T-helper 2 cell treated with Interferon-gamma antibody and Interleukin-4, amounts not matched to agents 5 μg/mL and 100 μg/mL, for 36 hours (primary cell): Measurements from ENCODE around the gene NAPA.

Source experiments
- DNase-seq: peaks from one replicate; pipeline ENCODE4 v3.0.0; 2021; ENCODE audit warnings: low spot score
- H3K27ac Mint-ChIP-seq: one replicate; pipeline ENCODE4 v1.8.0; 2021; ENCODE audit warnings: mild to moderate bottlenecking, mixed read lengths
- H3K27me3 Mint-ChIP-seq: one replicate; pipeline ENCODE4 v1.8.0; 2021; ENCODE audit warnings: low read depth, mixed read lengths
- H3K36me3 Mint-ChIP-seq: one replicate; pipeline ENCODE4 v1.8.0; 2021; ENCODE audit warnings: low read depth, mixed read lengths
- H3K4me1 Mint-ChIP-seq: one replicate; pipeline ENCODE4 v1.8.0; 2021; ENCODE audit warnings: low read depth, mixed read lengths
- H3K4me3 Mint-ChIP-seq: one replicate; pipeline ENCODE4 v1.8.0; 2022; ENCODE audit warnings: mild to moderate bottlenecking, moderate library complexity, mixed read lengths
- H3K9me3 Mint-ChIP-seq: one replicate; pipeline ENCODE4 v1.8.0; 2021; ENCODE audit warnings: mixed read lengths

Gene NAPA

DNA sequence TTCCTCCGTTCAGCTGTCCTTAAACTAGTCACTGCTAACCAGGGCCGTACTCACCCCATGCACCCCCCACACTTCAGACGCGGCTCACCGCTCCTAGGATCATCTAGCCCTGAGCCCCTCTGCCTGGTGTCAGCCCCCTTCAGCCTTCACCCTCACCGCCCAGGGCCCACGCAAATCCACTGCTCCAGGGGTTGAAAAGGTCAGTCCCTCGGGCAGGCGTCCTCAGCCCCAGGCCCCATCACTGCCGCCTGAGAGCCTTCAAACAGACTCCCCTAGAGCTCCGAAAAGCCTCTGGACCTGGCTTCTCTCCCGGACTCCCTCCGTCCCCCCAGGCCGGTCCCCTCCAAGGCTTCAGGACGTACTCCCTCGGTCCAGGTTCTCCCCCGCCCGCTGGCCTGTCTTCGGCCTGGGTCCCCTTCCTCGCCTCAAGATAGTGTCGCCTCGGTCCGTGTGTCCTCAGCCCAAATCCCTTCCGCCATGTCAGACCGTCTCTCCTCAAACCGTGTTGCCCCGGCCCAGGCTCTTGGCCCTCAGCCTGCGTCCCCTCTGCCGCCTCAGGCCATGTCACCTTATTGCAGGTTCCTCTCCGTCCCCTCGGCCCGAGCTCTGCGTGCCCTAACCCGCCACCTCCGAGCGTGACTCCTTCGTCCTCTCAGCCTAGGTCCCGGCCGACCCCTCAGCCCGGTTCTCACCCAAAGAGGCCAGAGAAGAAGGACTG, 553 bp downstream of the NAPA start:
- no peak for DNase-seq
- Mint-ChIP-seq H3K4me1 (peaks cover 50% of the 10 kb centered on the region), H3K9me3 (no peaks in the 10 kb centered on the region), H3K27me3 (no peaks in the 10 kb centered on the region), H3K4me3 (peak overlapping the region; percentile 98), H3K36me3 (peaks cover 6% of the 10 kb centered on the region), H3K27ac (peak overlapping the region; percentile 98)

DNA sequence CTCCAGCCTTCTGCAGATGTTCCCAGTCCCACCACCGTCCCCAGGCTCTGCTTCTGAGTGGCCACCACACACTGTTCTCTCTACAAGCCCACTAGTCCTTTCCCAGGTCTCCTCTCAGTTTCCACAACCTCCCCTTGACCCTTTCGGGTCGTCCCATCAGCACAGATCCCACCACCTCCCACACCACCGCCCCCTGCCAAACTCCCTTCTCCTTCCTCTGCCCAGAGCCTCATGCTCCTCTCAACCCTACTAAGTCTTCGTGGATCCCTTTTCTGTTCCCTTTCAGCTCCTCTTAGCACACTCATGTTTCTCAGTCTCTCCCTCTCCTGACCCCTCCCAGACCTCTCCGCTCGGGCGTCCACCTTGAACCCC, 1.9 kb downstream of the NAPA start:
- Mint-ChIP-seq H3K4me1 (peaks cover 39% of the 10 kb centered on the region), H3K27me3 (no peaks in the 10 kb centered on the region)

DNA sequence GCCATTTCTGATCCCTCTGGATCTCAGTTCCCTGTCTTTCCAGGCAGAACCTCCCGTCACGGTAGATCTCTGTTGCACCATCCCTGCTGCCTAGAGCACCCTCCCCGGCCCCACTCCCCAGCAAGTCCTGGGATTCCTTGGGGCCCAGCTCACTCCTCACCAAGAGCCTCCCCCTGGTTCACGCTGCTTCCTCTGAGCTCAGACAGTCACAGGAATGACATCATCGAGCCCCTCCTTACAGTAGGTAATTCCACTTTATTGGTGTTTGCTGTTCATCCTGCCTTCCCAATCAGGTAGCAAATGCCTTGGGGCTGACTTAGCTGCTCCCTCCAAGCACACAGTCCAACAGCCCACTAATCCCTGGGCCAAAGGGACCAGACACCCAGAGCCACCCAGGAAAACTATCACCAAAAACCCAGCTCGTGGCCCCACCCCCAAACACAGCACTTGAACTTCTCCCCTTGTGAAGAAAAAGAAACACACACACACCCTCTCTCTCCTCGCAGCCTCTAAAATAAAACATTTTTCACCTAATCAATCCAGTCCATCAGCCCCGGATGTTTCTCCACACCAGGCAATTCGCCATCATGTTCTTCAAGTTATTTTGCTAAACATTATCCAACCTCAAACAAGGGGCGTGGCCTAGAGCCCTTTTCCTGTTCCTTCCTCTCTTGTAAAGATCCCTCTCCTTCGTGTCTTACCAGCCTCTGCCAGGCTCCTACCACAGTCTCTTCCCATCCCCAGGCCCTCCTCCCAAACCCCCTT, 2.5 kb downstream of the NAPA start:
- peaks cover 35% of the 10 kb centered on the region for H3K4me1 Mint-ChIP-seq
- DNase-seq = no peak
- peak overlapping the region; percentile 77 for H3K27ac Mint-ChIP-seq
- H3K4me3 Mint-ChIP-seq = peak overlapping the region; percentile 98
- H3K27me3 Mint-ChIP-seq = no peaks in the 10 kb centered on the region
- H3K36me3 Mint-ChIP-seq = peaks cover 6% of the 10 kb centered on the region
- H3K9me3 Mint-ChIP-seq = no peaks in the 10 kb centered on the region

More for the DNA sequence above, 1.9 kb downstream of the NAPA start:
- no peak for DNase-seq
- no peaks in the 10 kb centered on the region for H3K9me3 Mint-ChIP-seq
- H3K27ac Mint-ChIP-seq = peak overlapping the region; percentile 77
- H3K4me3 Mint-ChIP-seq = peak overlapping the region; percentile 98
- H3K36me3 Mint-ChIP-seq = peaks cover 6% of the 10 kb centered on the region

DNA sequence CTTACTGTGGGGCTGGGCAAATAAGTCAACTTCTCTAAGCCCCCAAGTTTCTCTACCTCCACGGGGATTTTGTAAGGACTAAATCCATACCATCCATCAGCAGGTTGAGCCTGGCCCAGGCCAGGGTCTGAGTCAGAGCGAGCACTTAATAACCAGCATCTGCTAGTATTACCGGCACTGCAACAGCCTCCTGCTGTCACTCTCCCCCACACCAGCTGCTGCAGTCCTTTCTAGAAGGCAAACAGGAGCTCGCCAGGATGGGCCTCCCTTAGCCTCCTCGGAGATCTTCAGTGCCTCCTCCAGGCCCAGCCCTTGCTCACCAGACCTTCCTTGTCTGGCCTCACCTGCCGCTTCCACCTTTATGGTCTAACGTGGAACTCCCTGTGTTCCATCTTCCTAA, 3.2 kb downstream of the NAPA start:
- Mint-ChIP-seq H3K27me3 (no peaks in the 10 kb centered on the region), H3K4me1 (peaks cover 29% of the 10 kb centered on the region), H3K36me3 (peaks cover 6% of the 10 kb centered on the region), H3K27ac (peak overlapping the region; percentile 77), H3K9me3 (no peaks in the 10 kb centered on the region), H3K4me3 (peak overlapping the region; percentile 98)
- no peak for DNase-seq

DNA sequence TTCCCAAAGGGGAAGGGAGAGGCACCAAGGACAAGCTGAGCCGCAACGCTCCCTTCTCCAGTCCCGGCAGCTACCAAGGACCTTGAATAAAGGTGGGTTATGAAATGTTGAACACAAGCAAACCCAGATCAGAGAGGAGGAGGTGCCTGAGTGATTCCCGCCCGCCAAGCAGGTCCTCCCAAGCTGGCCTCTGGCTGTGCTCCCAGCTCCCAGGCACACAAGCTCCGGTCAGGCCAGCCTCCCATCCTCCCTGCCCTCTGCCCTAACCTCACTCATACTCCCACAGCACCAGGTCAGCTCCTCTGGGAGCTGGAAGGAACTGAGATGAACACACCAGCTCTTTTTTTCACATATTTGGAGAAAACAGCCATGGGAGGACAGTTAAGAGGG, 3.7 kb downstream of the NAPA start:
- no peaks in the 10 kb centered on the region for H3K9me3 Mint-ChIP-seq
- H3K4me1 Mint-ChIP-seq = peaks cover 23% of the 10 kb centered on the region
- DNase-seq = no peak
- no peak overlapping the region for H3K27ac Mint-ChIP-seq
- peaks cover 6% of the 10 kb centered on the region for H3K36me3 Mint-ChIP-seq
- H3K27me3 Mint-ChIP-seq = no peaks in the 10 kb centered on the region
- H3K4me3 Mint-ChIP-seq = no peak overlapping the region

DNA sequence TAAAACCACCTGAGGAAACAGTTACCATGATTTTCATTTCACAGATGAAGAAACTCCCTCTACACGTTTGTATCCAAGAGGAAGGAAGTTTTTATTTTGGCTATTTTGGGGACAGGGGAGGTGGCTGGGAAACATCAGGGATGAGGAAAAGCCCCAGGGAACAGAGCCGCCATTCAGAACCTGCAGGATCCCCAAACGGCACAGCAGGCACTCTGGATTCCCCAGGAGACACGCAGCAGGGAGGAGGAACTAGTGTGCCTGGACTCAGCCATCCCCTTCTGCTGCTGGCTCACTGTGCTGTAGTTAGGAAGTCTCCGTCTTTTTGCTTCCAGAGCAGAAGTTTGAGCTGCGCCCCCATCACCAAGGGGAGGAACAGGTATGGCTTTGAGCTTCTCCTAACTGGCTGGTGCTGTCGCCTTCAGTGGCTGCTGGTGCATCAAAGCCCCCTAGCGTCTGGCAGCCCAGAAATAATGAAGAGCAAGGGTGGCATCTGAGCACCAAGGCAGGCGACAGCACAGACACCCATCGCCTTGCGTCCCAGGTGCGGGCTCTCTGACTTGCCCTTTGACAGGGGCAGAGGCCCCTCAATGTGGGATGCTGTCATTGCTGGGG, 4.2 kb downstream of the NAPA start:
- no peak for DNase-seq
- Mint-ChIP-seq H3K9me3 (no peaks in the 10 kb centered on the region), H3K36me3 (peaks cover 6% of the 10 kb centered on the region), H3K4me3 (no peak overlapping the region), H3K27me3 (no peaks in the 10 kb centered on the region), H3K27ac (peak overlapping the region; percentile 11), H3K4me1 (peaks cover 21% of the 10 kb centered on the region)

DNA sequence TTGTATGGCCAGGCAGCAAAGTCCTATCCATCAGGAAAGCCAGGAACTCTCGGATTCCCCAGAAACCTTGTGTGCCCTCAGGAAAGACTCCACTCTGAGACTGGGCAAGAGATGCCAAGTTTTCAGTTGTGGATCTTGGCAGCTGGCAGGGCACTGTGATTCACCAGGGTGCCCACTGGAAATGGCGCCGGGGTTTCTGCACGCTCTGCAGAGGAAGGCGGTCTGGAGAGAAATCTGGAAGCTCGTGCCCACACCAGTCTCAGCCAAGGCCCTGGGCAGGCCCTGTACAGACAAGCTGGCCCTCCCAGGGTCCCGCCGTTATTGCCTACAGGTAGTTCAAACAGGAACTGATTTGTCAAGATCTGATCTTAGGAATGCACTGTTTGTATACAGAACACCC, 4.9 kb downstream of the NAPA start:
- peak overlapping the region; percentile 11 for H3K27ac Mint-ChIP-seq
- DNase-seq = no peak
- no peaks in the 10 kb centered on the region for H3K27me3 Mint-ChIP-seq
- H3K4me3 Mint-ChIP-seq = no peak overlapping the region
- no peaks in the 10 kb centered on the region for H3K9me3 Mint-ChIP-seq
- H3K4me1 Mint-ChIP-seq = peaks cover 21% of the 10 kb centered on the region
- H3K36me3 Mint-ChIP-seq = peaks cover 6% of the 10 kb centered on the region

DNA sequence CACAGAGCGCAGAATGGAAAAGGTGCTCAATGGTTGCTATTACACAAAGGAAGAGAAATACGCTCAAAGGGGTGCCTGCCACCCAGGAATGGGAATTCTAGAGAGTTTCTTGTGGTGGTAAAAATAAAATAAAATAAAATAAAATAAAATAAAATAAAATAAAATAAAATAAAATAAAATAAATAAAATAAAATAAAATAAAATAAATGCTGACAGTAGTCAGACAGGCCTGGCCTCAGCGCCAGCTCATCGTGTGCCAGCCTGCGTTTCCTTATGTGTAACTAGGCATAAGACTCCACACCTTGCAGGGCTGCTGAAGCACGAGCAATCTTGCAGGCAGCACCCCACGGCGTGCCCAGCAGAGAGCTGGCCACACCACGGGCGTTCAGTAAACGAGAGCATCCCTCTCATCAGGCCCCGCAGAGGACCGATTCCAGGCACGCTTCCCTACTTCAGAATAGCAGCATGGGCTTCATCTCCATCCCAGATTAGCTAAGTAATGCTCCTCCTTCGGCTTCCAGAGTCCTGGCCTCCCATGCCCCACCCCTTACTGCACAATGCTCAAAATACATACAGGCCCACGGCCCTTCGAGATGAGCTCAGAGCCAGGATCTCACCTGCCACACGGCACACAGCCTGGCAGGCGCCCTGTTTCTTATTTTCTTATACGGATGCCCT, 5.6 kb downstream of the NAPA start:
- peaks cover 2% of the 10 kb centered on the region for H3K36me3 Mint-ChIP-seq
- H3K4me1 Mint-ChIP-seq = peaks cover 21% of the 10 kb centered on the region
- no peak overlapping the region for H3K4me3 Mint-ChIP-seq
- no peak for DNase-seq
- no peaks in the 10 kb centered on the region for H3K27me3 Mint-ChIP-seq
- no peak overlapping the region for H3K27ac Mint-ChIP-seq
- no peaks in the 10 kb centered on the region for H3K9me3 Mint-ChIP-seq

DNA sequence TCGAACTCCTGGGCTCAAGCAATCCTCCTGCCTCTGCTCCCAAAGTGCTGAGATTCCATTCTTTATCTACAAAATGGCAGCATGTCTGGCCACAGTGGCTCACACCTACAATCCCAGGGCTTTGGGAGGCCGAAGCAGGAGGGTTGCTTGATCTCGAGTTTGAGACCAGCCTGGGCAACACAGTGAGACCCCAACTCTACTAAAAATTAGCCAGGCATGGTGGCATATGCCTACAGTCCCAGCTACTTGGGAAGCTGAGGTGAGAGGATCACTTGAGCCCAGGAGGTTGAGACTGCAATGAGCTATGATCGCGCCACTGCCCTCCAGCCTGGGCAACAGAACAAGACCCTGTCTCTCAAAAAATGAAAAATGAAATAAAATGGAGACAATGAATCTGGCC, 6.1 kb downstream of the NAPA start:
- Mint-ChIP-seq H3K36me3 (peaks cover 2% of the 10 kb centered on the region), H3K27ac (no peak overlapping the region), H3K4me1 (peaks cover 19% of the 10 kb centered on the region), H3K9me3 (no peaks in the 10 kb centered on the region), H3K27me3 (no peaks in the 10 kb centered on the region), H3K4me3 (no peak overlapping the region)
- no peak for DNase-seq

DNA sequence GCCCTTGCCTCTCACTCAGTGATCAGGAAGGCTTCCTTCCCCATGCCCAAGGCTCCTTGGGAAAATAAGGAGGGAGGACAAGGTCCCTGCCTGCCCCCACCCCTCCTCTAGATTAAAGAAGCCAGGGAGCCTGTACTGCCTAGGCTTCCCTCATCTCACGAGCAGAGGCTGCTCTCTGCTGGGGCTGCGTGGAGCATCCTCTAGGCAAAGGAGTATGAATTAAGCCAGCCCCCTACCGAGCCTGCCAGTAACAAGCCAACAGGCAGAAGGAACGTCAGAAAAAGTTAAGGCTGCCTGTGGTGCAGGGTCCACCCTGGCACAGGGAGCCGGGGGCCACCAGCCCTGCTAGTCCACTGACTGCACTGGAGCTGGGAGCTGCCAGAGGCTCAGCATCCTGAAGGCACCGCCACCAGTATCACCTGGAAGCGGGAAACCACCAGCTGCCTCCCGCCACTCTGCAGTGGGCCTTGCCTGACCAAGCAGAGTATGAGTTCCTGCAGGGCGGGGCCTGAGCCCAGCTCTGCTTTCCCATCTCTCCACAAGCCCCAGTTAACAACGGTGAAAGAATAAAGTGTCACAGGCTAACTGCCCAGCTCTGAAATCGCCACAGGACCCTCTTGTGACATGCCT, 6.8 kb downstream of the NAPA start:
- Mint-ChIP-seq H3K27me3 (no peaks in the 10 kb centered on the region), H3K4me3 (no peak overlapping the region), H3K4me1 (peaks cover 13% of the 10 kb centered on the region), H3K9me3 (no peaks in the 10 kb centered on the region), H3K27ac (no peak overlapping the region), H3K36me3 (peaks cover 5% of the 10 kb centered on the region)
- no peak for DNase-seq

DNA sequence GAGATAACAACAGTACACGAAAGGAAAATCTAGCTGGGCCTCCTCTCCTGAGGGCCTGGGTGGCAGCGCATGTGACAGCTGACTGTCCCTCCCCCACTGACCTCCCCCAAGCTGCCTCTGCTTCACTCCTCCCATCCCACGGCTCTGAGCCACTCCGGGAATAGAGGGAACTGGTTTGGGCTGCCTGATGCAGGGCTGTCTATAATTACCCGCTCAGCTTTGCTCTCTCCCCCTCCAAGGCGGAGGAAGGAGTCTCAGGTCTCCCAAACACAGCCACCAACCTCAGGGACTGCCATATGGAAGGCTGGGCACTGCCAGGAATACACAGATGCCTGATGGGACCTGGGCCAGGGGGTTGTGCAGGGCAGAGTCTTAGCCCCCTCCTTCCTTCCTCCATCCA, 7.9 kb downstream of the NAPA start:
- peaks cover 6% of the 10 kb centered on the region for H3K36me3 Mint-ChIP-seq
- no peak overlapping the region for H3K4me3 Mint-ChIP-seq
- DNase-seq = no peak
- no peak overlapping the region for H3K27ac Mint-ChIP-seq
- no peaks in the 10 kb centered on the region for H3K9me3 Mint-ChIP-seq
- peaks cover 3% of the 10 kb centered on the region for H3K4me1 Mint-ChIP-seq
- no peaks in the 10 kb centered on the region for H3K27me3 Mint-ChIP-seq

DNA sequence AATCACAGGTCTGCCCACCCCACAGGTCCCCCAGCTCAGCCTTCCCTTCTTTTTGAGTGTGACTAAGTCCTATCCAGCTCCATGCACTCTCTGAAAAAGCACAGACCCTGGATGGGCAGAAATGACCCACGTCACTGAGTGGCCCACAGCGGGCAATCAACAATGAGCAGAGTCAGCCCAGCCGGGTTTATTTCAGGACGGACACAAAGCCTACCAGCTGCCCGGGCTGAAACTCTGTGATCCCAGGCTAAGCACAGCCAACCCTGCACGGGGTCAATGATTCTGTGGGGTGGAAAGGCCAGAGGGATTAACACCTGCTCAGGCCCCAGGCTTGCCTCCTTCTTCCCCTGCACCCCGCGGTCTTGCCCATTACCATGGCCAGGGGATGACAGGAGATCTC, 8.4 kb downstream of the NAPA start:
- no peak overlapping the region for H3K4me3 Mint-ChIP-seq
- no peak overlapping the region for H3K27ac Mint-ChIP-seq
- H3K27me3 Mint-ChIP-seq = no peaks in the 10 kb centered on the region

DNA sequence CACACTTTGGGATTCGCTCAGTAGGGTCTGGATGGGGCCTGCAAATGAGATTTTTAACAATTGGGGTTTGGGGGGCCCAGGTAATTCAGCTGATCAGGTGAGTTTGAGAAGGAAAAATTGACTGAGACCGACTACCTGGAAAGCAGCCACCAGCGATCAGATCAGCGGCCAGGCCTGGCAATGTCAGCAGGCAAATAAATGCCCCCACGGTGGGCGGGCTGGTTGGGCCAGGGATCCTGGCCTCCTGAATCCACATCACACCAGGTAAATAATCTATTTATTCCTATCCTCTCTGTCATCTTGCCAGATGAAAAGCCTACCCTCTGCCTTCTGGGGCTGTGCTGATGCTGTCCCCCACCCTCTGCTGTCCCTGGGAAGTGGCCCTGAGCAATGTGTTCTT, 9.4 kb downstream of the NAPA start:
- H3K27me3 Mint-ChIP-seq = no peaks in the 10 kb centered on the region
- no peak overlapping the region for H3K4me3 Mint-ChIP-seq
- no peak for DNase-seq
- no peaks in the 10 kb centered on the region for H3K9me3 Mint-ChIP-seq
- peaks cover 9% of the 10 kb centered on the region for H3K36me3 Mint-ChIP-seq
- H3K4me1 Mint-ChIP-seq = no peaks in the 10 kb centered on the region
- no peak overlapping the region for H3K27ac Mint-ChIP-seq

More for the DNA sequence above, 8.4 kb downstream of the NAPA start:
- H3K4me1 Mint-ChIP-seq = no peaks in the 10 kb centered on the region
- H3K36me3 Mint-ChIP-seq = peaks cover 9% of the 10 kb centered on the region
- no peaks in the 10 kb centered on the region for H3K9me3 Mint-ChIP-seq
- DNase-seq = no peak

DNA sequence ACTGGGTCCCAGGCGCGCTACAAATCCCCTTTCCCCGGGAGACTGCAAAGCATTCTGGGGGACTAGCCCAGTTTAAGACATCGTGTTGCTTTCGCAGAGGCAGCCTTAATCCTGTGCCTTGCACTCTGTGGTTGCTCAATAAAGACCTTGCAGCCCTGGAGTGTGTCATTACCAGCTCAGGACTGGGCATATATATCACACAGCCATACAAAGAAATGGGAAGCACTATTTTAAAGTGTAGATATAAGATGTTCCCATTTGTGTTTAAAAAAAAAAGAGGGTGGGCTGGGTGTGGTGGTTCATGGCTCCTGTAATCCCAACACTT, 11.1 kb downstream of the NAPA start:
- Mint-ChIP-seq H3K36me3 (peaks cover 9% of the 10 kb centered on the region), H3K27ac (no peak overlapping the region)

More for the DNA sequence above, 11.1 kb downstream of the NAPA start:
- H3K9me3 Mint-ChIP-seq = no peaks in the 10 kb centered on the region
- no peak for DNase-seq
- no peaks in the 10 kb centered on the region for H3K4me1 Mint-ChIP-seq
- H3K27me3 Mint-ChIP-seq = no peaks in the 10 kb centered on the region
- H3K4me3 Mint-ChIP-seq = no peak overlapping the region
